Loucy (cell line): Measurements from ENCODE around the gene ALX3.

Experiments
- CTCF ChIP-seq: fragments of 200-600 bp; sonication (generic); conservative IDR thresholded peaks from 2 replicates; pipeline ENCODE4 v1.5.1; 2014; ENCODE audit warnings: mild to moderate bottlenecking, antibody characterized with exemption, low read length
- EZH2phosphoT487 ChIP-seq: fragments of 200-600 bp; IDR thresholded peaks from 2 replicates; pipeline ENCODE4 v1.6.1; 2018; ENCODE audit warnings: antibody characterized with exemption, mild to moderate bottlenecking, moderate library complexity, borderline replicate concordance

GRCh38 chr1:110069404-110070281 is 829 bp downstream of the ALX3 start:
- TF ChIP-seq CTCF (no peak), EZH2phosphoT487 (no peak)
